ENCODE results near the gene ABCF3.

GRCh38 chr3:184240384-184241140 lies 54.6 kb downstream of the ABCF3 start:
- peak in 2 of 7 experiments; percentile 4 to 12 for TF ChIP-seq CTCF (IDR thresholded peaks at IDR 0.05)
- TF ChIP-seq POLR2A (IDR thresholded peaks at IDR 0.05), result no peak
